HL-60 (cell line): ENCODE results near the gene RAD9A.
"Not testable (repeated sequence)": the region's sequence is repeated elsewhere in the genome, so short reads cannot be mapped to it uniquely, and the experiment has no call there.

ENCODE experiments used
- CTCF ChIP-seq: IDR thresholded peaks from one replicate; pipeline ENCODE4 v1.5.1; 2011; ENCODE audit warnings: low read length, control low read depth, inconsistent platforms; ENCODE audit not compliant: insufficient read depth
- GABPA ChIP-seq: IDR thresholded peaks from 2 replicates; pipeline ENCODE4 v1.6.1; 2012; ENCODE audit warnings: low read depth
- POLR2AphosphoS5 ChIP-seq: IDR thresholded peaks from 2 replicates; pipeline ENCODE4 v1.6.1; 2012; ENCODE audit warnings: low read depth

GRCh38 chr11:67403085-67403484 lies 11.3 kb downstream of the RAD9A start:
- not testable (repeated sequence) for TF ChIP-seq POLR2AphosphoS5, CTCF, GABPA
